Osteoblast (primary cell): ENCODE results near the gene OGDHL. TPM values are rescaled to one million over a fixed set of nuclear protein-coding genes. Genes with fewer than 3 reads are reported as not detected.

ENCODE experiments used
- DNase-seq: peaks from one replicate; pipeline ENCODE4 v3.0.0; 2011; ENCODE audit warnings: low spot score, mixed read lengths; ENCODE audit not compliant: insufficient read length; ENCODE audit errors: missing footprints
- H2AFZ ChIP-seq: 2 replicates; pipeline ENCODE4 v1.6.0; 2011; ENCODE audit warnings: mild to moderate bottlenecking, low read length
- H3K27ac ChIP-seq: 2 replicates; pipeline ENCODE4 v1.5.1; 2011; ENCODE audit warnings: mild to moderate bottlenecking, low read depth, low read length, moderate library complexity
- H3K27me3 ChIP-seq: 2 replicates; pipeline ENCODE4 v1.6.0; 2012; ENCODE audit warnings: mild to moderate bottlenecking, control low read depth, inconsistent platforms, low read length, moderate library complexity; ENCODE audit not compliant: insufficient read depth
- H3K36me3 ChIP-seq: 2 replicates; pipeline ENCODE4 v1.5.1; 2011; ENCODE audit warnings: mild to moderate bottlenecking, low read length, control low read depth, moderate library complexity; ENCODE audit not compliant: insufficient read depth
- H3K4me1 ChIP-seq: 2 replicates; pipeline ENCODE4 v1.5.1; 2011; ENCODE audit warnings: mild to moderate bottlenecking, low read length, control low read depth, moderate library complexity; ENCODE audit not compliant: insufficient read depth
- H3K4me2 ChIP-seq: 2 replicates; pipeline ENCODE4 v1.6.0; 2011; ENCODE audit warnings: mild to moderate bottlenecking, low read length; ENCODE audit not compliant: insufficient read depth
- H3K4me3 ChIP-seq: fragments of 200-600 bp; sonication (generic); 3 replicates; pipeline ENCODE4 v1.5.1; 2012; ENCODE audit warnings: mild to moderate bottlenecking, low read length, inconsistent platforms; ENCODE audit not compliant: insufficient read depth
- H3K79me2 ChIP-seq: 2 replicates; pipeline ENCODE4 v1.6.0; 2012; ENCODE audit warnings: mild to moderate bottlenecking, low read length, control low read depth, inconsistent platforms; ENCODE audit not compliant: insufficient read depth
- H3K9me3 ChIP-seq: 2 replicates; pipeline ENCODE4 v1.5.1; 2011; ENCODE audit warnings: low read depth, low read length, control low read depth
- H4K20me1 ChIP-seq: 2 replicates; pipeline ENCODE4 v1.6.0; 2012; ENCODE audit warnings: mild to moderate bottlenecking, low read length, control low read depth; ENCODE audit not compliant: insufficient read depth
- CTCF ChIP-seq: IDR thresholded peaks from 2 replicates; pipeline ENCODE4 v1.5.1; 2011; ENCODE audit warnings: mild to moderate bottlenecking, low read depth, low read length, moderate library complexity; ENCODE audit errors: extremely low read depth
- total RNA-seq: library from RNA; depleted of rRNA; stranded (reverse); fragments of >200 nt; gene quantifications from 2 replicates; pipeline ENCODE4 v1.2.3, GENCODE V29; 2012

The OGDHL gene
- total RNA-seq, 1 donor = 0.36 TPM

DNA sequence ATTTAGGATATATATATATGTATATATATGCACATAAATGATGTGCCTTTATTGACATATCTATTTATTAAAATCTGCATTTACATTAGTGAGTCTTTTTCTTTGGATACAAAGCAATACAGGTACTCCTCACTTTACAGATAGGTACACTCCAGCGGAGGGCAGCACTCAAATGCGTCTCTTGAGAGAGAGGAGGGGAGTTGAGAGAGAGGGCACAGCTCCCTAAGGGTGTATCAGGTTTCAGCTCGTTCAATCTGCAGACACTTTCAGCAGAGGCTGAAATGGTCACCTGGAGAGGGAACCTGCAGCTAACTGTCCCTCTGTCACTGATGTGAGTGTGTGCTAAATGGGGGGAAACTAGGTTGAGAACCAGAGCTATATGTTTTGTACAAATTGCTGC lies 61.1 kb downstream of the OGDHL start:
- TF ChIP-seq CTCF = no peak
- Histone ChIP-seq H3K36me3 (no peaks in the 10 kb centered on the region), H3K27me3 (peaks cover 9% of the 10 kb centered on the region)

GRCh38 chr10:49700211-49700610 lies 61.9 kb downstream of the OGDHL start:
- Histone ChIP-seq H2AFZ (no peak overlapping the region), H3K27ac (no peak overlapping the region), H4K20me1 (no peaks in the 10 kb centered on the region), H3K36me3 (no peaks in the 10 kb centered on the region), H3K4me2 (no peak overlapping the region), H3K9me3 (no peaks in the 10 kb centered on the region), H3K4me1 (no peaks in the 10 kb centered on the region), H3K4me3 (no peak overlapping the region), H3K27me3 (peaks cover 9% of the 10 kb centered on the region), H3K79me2 (no peaks in the 10 kb centered on the region)
- no peak for DNase-seq
- no peak for TF ChIP-seq CTCF

More for the DNA sequence above, 61.1 kb downstream of the OGDHL start:
- no peak for DNase-seq
- Histone ChIP-seq H3K27ac (no peak overlapping the region), H2AFZ (no peak overlapping the region), H3K4me1 (no peaks in the 10 kb centered on the region), H3K4me3 (no peak overlapping the region), H4K20me1 (no peaks in the 10 kb centered on the region), H3K4me2 (no peak overlapping the region), H3K9me3 (no peaks in the 10 kb centered on the region), H3K79me2 (no peaks in the 10 kb centered on the region)

- DNase-seq = no peak
- H3K27ac ChIP-seq = no peak overlapping the region
- H3K36me3 ChIP-seq = no peaks in the 10 kb centered on the region
- H2AFZ ChIP-seq = no peak overlapping the region
- H3K9me3 ChIP-seq = no peaks in the 10 kb centered on the region
- no peak overlapping the region for H3K4me2 ChIP-seq
- H3K4me1 ChIP-seq = no peaks in the 10 kb centered on the region
- peaks cover 12% of the 10 kb centered on the region for H3K27me3 ChIP-seq
- H4K20me1 ChIP-seq = no peaks in the 10 kb centered on the region
- no peaks in the 10 kb centered on the region for H3K79me2 ChIP-seq
- no peak for TF ChIP-seq CTCF
- no peak overlapping the region for H3K4me3 ChIP-seq
These were observed 63.4 kb downstream of the OGDHL start for GRCh38 chr10:49698679-49699078.

DNA sequence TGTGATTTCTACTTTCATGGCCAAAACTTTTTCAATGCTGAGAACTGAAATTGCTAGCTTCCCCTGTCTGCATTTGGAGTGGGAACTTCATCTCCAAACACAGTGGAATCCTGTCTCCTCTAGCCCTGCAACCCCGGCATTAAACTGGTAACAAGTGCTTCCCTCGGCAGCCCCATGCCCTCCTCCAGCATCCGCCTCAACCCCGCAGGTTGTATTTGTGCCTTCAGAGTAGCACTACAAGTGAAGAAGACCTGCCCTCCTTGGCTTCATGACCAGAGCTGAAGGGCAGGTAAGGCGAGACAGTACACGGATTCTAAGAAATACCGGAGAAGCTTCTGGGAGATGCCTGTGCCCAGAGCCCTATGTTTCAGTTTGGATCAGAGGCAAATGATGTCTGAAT lies 65.8 kb downstream of the OGDHL start:
- TF ChIP-seq CTCF = no peak

More for the DNA sequence above, 65.8 kb downstream of the OGDHL start:
- DNase-seq = no peak
- Histone ChIP-seq H3K27ac (no peak overlapping the region), H2AFZ (no peak overlapping the region), H4K20me1 (no peaks in the 10 kb centered on the region), H3K9me3 (no peaks in the 10 kb centered on the region), H3K4me1 (no peaks in the 10 kb centered on the region), H3K4me3 (no peak overlapping the region), H3K4me2 (no peak overlapping the region), H3K27me3 (peaks cover 28% of the 10 kb centered on the region), H3K79me2 (no peaks in the 10 kb centered on the region), H3K36me3 (no peaks in the 10 kb centered on the region)
